ENCODE results near the gene SSH2. TPM values are rescaled to one million over a fixed set of nuclear protein-coding genes. Genes with fewer than 3 reads are reported as not detected.
A peak's percentile ranks its signal among the peaks of the same experiment; 100 is the strongest.

SSH2 gene
- total and polyA plus RNA-seq, 9 of the 15 experiments (the other 6 are each of a cell fraction or from before 2014, with no cell fraction given) = 3.9 to 16.1 (median 10.2) TPM

GRCh38 chr17:29758255-29758654, 171.8 kb downstream of the SSH2 start:
- Histone ChIP-seq H2AFZ (ENCODE audit: low read depth, low read length) (no peak overlapping the region; the same call in 1 of the 2 replicates), H3K9me3 (replicated peaks; ENCODE audit: control insufficient read depth, insufficient read depth, low read depth, low read length) (no peaks in the 10 kb centered on the region), H3K4me2 (ENCODE audit: insufficient read depth, low read length) (no peak overlapping the region), H3K4me3 (no peak overlapping the region), H3K4me1 (replicated peaks in 1 of 2; ENCODE audit: control insufficient read depth in 2 of 2, insufficient read depth in 2 of 2, low read length in 2 of 2) (no peaks in the 10 kb centered on the region; a peak in 1 of 5 replicates), H3K9me1 (ENCODE audit: control insufficient read depth, insufficient read depth, low read length) (no peaks in the 10 kb centered on the region), H3K36me3 (ENCODE audit: control insufficient read depth, insufficient read depth, low read length) (no peaks in the 10 kb centered on the region), H3K27ac (ENCODE audit: extremely low read depth, low read depth, low read length) (0 out of 3 replicates have a peak overlapping the region, but pooled peaks have one; percentile 23), H3K9ac (ENCODE audit: insufficient read depth in 1 of 2, low read depth in 2 of 2, low read length in 2 of 2) (no peak overlapping the region), H3K27me3 (ENCODE audit: control insufficient read depth in 2 of 2, insufficient read depth in 2 of 2, low read length in 2 of 2) (no peaks in the 10 kb centered on the region), H3K79me2 (ENCODE audit: control insufficient read depth, insufficient read depth, low read length) (no peaks in the 10 kb centered on the region), H4K20me1 (replicated peaks; ENCODE audit: control insufficient read depth, insufficient read depth, low read length) (no peaks in the 10 kb centered on the region)
- TF ChIP-seq, protein P1, sequence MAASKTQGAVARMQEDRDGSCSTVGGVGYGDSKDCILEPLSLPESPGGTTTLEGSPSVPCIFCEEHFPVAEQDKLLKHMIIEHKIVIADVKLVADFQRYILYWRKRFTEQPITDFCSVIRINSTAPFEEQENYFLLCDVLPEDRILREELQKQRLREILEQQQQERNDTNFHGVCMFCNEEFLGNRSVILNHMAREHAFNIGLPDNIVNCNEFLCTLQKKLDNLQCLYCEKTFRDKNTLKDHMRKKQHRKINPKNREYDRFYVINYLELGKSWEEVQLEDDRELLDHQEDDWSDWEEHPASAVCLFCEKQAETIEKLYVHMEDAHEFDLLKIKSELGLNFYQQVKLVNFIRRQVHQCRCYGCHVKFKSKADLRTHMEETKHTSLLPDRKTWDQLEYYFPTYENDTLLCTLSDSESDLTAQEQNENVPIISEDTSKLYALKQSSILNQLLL (CRISPR knock-in tag; IDR thresholded peaks at IDR 0.05; ENCODE audit: borderline replicate concordance) = no peak
- TF ChIP-seq ZSCAN32 (CRISPR knock-in tag; IDR thresholded peaks at IDR 0.05) (no peak), ZNF780A (CRISPR knock-in tag; IDR thresholded peaks at IDR 0.05) (no peak)
- ATAC-seq (no peak), FAIRE-seq (no peak), DNase-seq (ENCODE audit: extremely low read depth in 1 of 4, low spot score in 3 of 4) (no peak)
- 49% methylated on average over 2 of the region's 2 CpGs for WGBS (ENCODE audit: insufficient coverage, low coverage, missing lambda C conversion rate)
- POLR2A ChIA-PET = no interaction called here
- no TSS peak for BruUV-seq (replicated peaks)
- in situ Hi-C loops (cut with MboI) (no loop called here), intact Hi-C loops (cut with micrococcal nuclease) (no loop called here)
- CTCF ChIA-PET (ENCODE audit: low intra/inter-chr PET ratio) = no interaction called here

GRCh38 chr17:29757788-29758187, 172.2 kb downstream of the SSH2 start:
- in situ Hi-C loops (cut with MboI) = no loop called here
- WGBS (ENCODE audit: insufficient coverage, low coverage, missing lambda C conversion rate) = 85% methylated on average over 2 of the region's 4 CpGs
- no peaks in the 10 kb centered on the region for H3K79me2 ChIP-seq (ENCODE audit: control insufficient read depth, insufficient read depth, low read length)
- intact Hi-C loops (cut with micrococcal nuclease) = no loop called here
- no peaks in the 10 kb centered on the region for H4K20me1 ChIP-seq (replicated peaks; ENCODE audit: control insufficient read depth, insufficient read depth, low read length)
- H3K4me2 ChIP-seq (ENCODE audit: insufficient read depth, low read length) = no peak overlapping the region
- no peaks in the 10 kb centered on the region; a peak in 1 of 5 replicates for H3K4me1 ChIP-seq (replicated peaks in 1 of 2; ENCODE audit: control insufficient read depth in 2 of 2, insufficient read depth in 2 of 2, low read length in 2 of 2)
- no peak overlapping the region for H3K4me3 ChIP-seq
- 0 out of 3 replicates have a peak overlapping the region, but pooled peaks have one; percentile 23 for H3K27ac ChIP-seq (ENCODE audit: extremely low read depth, low read depth, low read length)
- no peaks in the 10 kb centered on the region for H3K9me3 ChIP-seq (replicated peaks; ENCODE audit: control insufficient read depth, insufficient read depth, low read depth, low read length)
- no peak for FAIRE-seq
- H2AFZ ChIP-seq (ENCODE audit: low read depth, low read length) = no peak overlapping the region; the same call in 1 of the 2 replicates
- H3K27me3 ChIP-seq (ENCODE audit: control insufficient read depth in 2 of 2, insufficient read depth in 2 of 2, low read length in 2 of 2) = no peaks in the 10 kb centered on the region
- no peak overlapping the region for H3K9ac ChIP-seq (ENCODE audit: insufficient read depth in 1 of 2, low read depth in 2 of 2, low read length in 2 of 2)
- POLR2A ChIA-PET = no interaction called here
- CTCF ChIA-PET (ENCODE audit: low intra/inter-chr PET ratio) = no interaction called here
- no peak for DNase-seq (ENCODE audit: extremely low read depth in 1 of 4, low spot score in 3 of 4)
- H3K36me3 ChIP-seq (ENCODE audit: control insufficient read depth, insufficient read depth, low read length) = no peaks in the 10 kb centered on the region
- H3K9me1 ChIP-seq (ENCODE audit: control insufficient read depth, insufficient read depth, low read length) = no peaks in the 10 kb centered on the region
- no TSS peak for BruUV-seq (replicated peaks)
- no peak for ATAC-seq
- TF ChIP-seq ZFP1 (CRISPR knock-in tag; IDR thresholded peaks at IDR 0.05) (no peak), ZHX1 (conservative IDR thresholded peaks at IDR 0.05; ENCODE audit: low read length) (no peak), ZNF436 (CRISPR knock-in tag; IDR thresholded peaks at IDR 0.05) (no peak), POLR2H (tag; IDR thresholded peaks at IDR 0.05; ENCODE audit: low read depth) (no peak), ZNF696 (CRISPR knock-in tag; conservative IDR thresholded peaks at IDR 0.05) (no peak)
- TF ChIP-seq, protein P2, sequence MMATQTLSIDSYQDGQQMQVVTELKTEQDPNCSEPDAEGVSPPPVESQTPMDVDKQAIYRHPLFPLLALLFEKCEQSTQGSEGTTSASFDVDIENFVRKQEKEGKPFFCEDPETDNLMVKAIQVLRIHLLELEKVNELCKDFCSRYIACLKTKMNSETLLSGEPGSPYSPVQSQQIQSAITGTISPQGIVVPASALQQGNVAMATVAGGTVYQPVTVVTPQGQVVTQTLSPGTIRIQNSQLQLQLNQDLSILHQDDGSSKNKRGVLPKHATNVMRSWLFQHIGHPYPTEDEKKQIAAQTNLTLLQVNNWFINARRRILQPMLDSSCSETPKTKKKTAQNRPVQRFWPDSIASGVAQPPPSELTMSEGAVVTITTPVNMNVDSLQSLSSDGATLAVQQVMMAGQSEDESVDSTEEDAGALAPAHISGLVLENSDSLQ (IDR thresholded peaks at IDR 0.05) = peak; percentile 23; the same call in 1 of the 2 replicates
